Memory B cell (primary cell): Measurements from ENCODE around the gene RBM39.
"Not testable (repeated sequence)": the region's sequence is repeated elsewhere in the genome, so short reads cannot be mapped to it uniquely, and the experiment has no call there.

Experiments
- ATAC-seq: fragments of 150-1000 bp; cut with Tn5 transposase; 2 replicates; pipeline ENCODE4 v1.10.0; 2021; ENCODE audit warnings: low read depth, mild to moderate bottlenecking, moderate library complexity
- DNase-seq, 2 donors: peaks; one replicate each; pipeline ENCODE4 v3.0.0; 2022; ENCODE audit warnings: low spot score in 2 of 2
- H3K27ac Mint-ChIP-seq: one replicate; pipeline ENCODE4 v1.8.0; 2022; ENCODE audit warnings: mild to moderate bottlenecking, moderate library complexity, mixed read lengths
- H3K27me3 Mint-ChIP-seq: one replicate; pipeline ENCODE4 v1.8.0; 2022; ENCODE audit warnings: mixed read lengths
- H3K36me3 Mint-ChIP-seq: one replicate; pipeline ENCODE4 v1.8.0; 2022; ENCODE audit warnings: mild to moderate bottlenecking, mixed read lengths
- H3K4me1 Mint-ChIP-seq: one replicate; pipeline ENCODE4 v1.8.0; 2022; ENCODE audit warnings: mixed read lengths
- H3K4me3 Mint-ChIP-seq: one replicate; pipeline ENCODE4 v1.8.0; 2022; ENCODE audit warnings: mild to moderate bottlenecking, moderate library complexity, mixed read lengths
- H3K9me3 Mint-ChIP-seq: one replicate; pipeline ENCODE4 v1.8.0; 2022; ENCODE audit warnings: mixed read lengths

RBM39 gene

GRCh38 chr20:35768731-35769664 lies 26.9 kb upstream of the RBM39 start:
- DNase-seq, result no peak
- Mint-ChIP-seq H3K4me1 (peaks cover 35% of the 10 kb centered on the region), H3K9me3 (no peaks in the 10 kb centered on the region), H3K27ac (peak overlapping the region; percentile 97), H3K36me3 (peaks cover under 1% of the 10 kb centered on the region), H3K4me3 (peak overlapping the region; percentile 85), H3K27me3 (no peaks in the 10 kb centered on the region)
- no peak for ATAC-seq

GRCh38 chr20:35767683-35768481 lies 25.8 kb upstream of the RBM39 start:
- no peaks in the 10 kb centered on the region for H3K27me3 Mint-ChIP-seq
- H3K4me3 Mint-ChIP-seq, result peak overlapping the region; percentile 85
- H3K27ac Mint-ChIP-seq, result peak overlapping the region; percentile 97
- ATAC-seq (peak; percentile 46), DNase-seq (peak; percentile 56 to 61)
- H3K36me3 Mint-ChIP-seq, result no peaks in the 10 kb centered on the region
- no peaks in the 10 kb centered on the region for H3K9me3 Mint-ChIP-seq
- peaks cover 25% of the 10 kb centered on the region for H3K4me1 Mint-ChIP-seq

- Mint-ChIP-seq H3K36me3 (no peaks in the 10 kb centered on the region), H3K27ac (peak overlapping the region; percentile 97), H3K4me3 (no peak overlapping the region), H3K27me3 (no peaks in the 10 kb centered on the region), H3K9me3 (no peaks in the 10 kb centered on the region), H3K4me1 (peaks cover 25% of the 10 kb centered on the region)
- DNase-seq, result no peak
- no peak for ATAC-seq
Measured at GRCh38 chr20:35766843-35767242, 24.8 kb upstream of the RBM39 start.

- not testable (repeated sequence) for ATAC-seq, H3K4me3 Mint-ChIP-seq, H3K36me3 Mint-ChIP-seq, H3K27me3 Mint-ChIP-seq, H3K27ac Mint-ChIP-seq, H3K9me3 Mint-ChIP-seq, DNase-seq
- H3K4me1 Mint-ChIP-seq, result peaks cover 18% of the 10 kb centered on the region
Measured at GRCh38 chr20:35764936-35765335, 22.9 kb upstream of the RBM39 start.

- H3K27ac Mint-ChIP-seq, result no peak overlapping the region
- no peaks in the 10 kb centered on the region for H3K36me3 Mint-ChIP-seq
- H3K27me3 Mint-ChIP-seq, result no peaks in the 10 kb centered on the region
- H3K4me1 Mint-ChIP-seq, result peaks cover 3% of the 10 kb centered on the region
- H3K9me3 Mint-ChIP-seq, result no peaks in the 10 kb centered on the region
- DNase-seq (no peak), ATAC-seq (no peak)
- H3K4me3 Mint-ChIP-seq, result no peak overlapping the region
Measured at GRCh38 chr20:35762461-35762860, 20.4 kb upstream of the RBM39 start.

- H3K27me3 Mint-ChIP-seq, H3K27ac Mint-ChIP-seq, H3K9me3 Mint-ChIP-seq, H3K4me3 Mint-ChIP-seq, DNase-seq, ATAC-seq, H3K4me1 Mint-ChIP-seq, H3K36me3 Mint-ChIP-seq: not testable (repeated sequence)
Measured at GRCh38 chr20:35761548-35761947, 19.5 kb upstream of the RBM39 start.

GRCh38 chr20:35757098-35757705 lies 15.1 kb upstream of the RBM39 start:
- H3K36me3 Mint-ChIP-seq, result no peaks in the 10 kb centered on the region
- ATAC-seq (peak; percentile 64), DNase-seq (no peak)
- peaks cover 5% of the 10 kb centered on the region for H3K4me1 Mint-ChIP-seq
- no peak overlapping the region for H3K4me3 Mint-ChIP-seq
- peak overlapping the region; percentile 10 for H3K27ac Mint-ChIP-seq
- H3K27me3 Mint-ChIP-seq, result no peaks in the 10 kb centered on the region
- H3K9me3 Mint-ChIP-seq, result no peaks in the 10 kb centered on the region

GRCh38 chr20:35756404-35756803 lies 14.3 kb upstream of the RBM39 start:
- DNase-seq (no peak), ATAC-seq (no peak)
- no peak overlapping the region for H3K27ac Mint-ChIP-seq
- no peak overlapping the region for H3K4me3 Mint-ChIP-seq
- H3K4me1 Mint-ChIP-seq, result peaks cover 5% of the 10 kb centered on the region
- no peaks in the 10 kb centered on the region for H3K36me3 Mint-ChIP-seq
- no peaks in the 10 kb centered on the region for H3K9me3 Mint-ChIP-seq
- H3K27me3 Mint-ChIP-seq, result no peaks in the 10 kb centered on the region

- DNase-seq (no peak), ATAC-seq (no peak)
- H3K27ac Mint-ChIP-seq, result no peak overlapping the region
- H3K9me3 Mint-ChIP-seq, result no peaks in the 10 kb centered on the region
- no peaks in the 10 kb centered on the region for H3K4me1 Mint-ChIP-seq
- no peaks in the 10 kb centered on the region for H3K36me3 Mint-ChIP-seq
- no peak overlapping the region for H3K4me3 Mint-ChIP-seq
- no peaks in the 10 kb centered on the region for H3K27me3 Mint-ChIP-seq
Measured at GRCh38 chr20:35750611-35751010, 8.6 kb upstream of the RBM39 start.

GRCh38 chr20:35744492-35744841 lies 2.4 kb upstream of the RBM39 start:
- not testable (repeated sequence) for H3K9me3 Mint-ChIP-seq, H3K4me3 Mint-ChIP-seq, H3K27me3 Mint-ChIP-seq

GRCh38 chr20:35743693-35744491 lies 1.8 kb upstream of the RBM39 start:
- Mint-ChIP-seq H3K36me3 (peaks cover 17% of the 10 kb centered on the region), H3K27me3 (no peaks in the 10 kb centered on the region), H3K4me1 (peaks cover 17% of the 10 kb centered on the region), H3K27ac (peak overlapping the region; percentile 99), H3K9me3 (no peaks in the 10 kb centered on the region), H3K4me3 (peak overlapping the region; percentile 100)
- DNase-seq, result no peak
- ATAC-seq, result no peak

More at GRCh38 chr20:35744492-35744841, 2.4 kb upstream of the RBM39 start:
- H3K36me3 Mint-ChIP-seq, result peaks cover 13% of the 10 kb centered on the region
- H3K27ac Mint-ChIP-seq, result peak overlapping the region; percentile 99
- ATAC-seq, DNase-seq: not testable (repeated sequence)
- peaks cover 14% of the 10 kb centered on the region for H3K4me1 Mint-ChIP-seq

GRCh38 chr20:35742741-35743523 lies 872 bp upstream of the RBM39 start:
- Mint-ChIP-seq H3K4me1 (peaks cover 22% of the 10 kb centered on the region), H3K27ac (peak overlapping the region; percentile 99), H3K4me3 (peak overlapping the region; percentile 100), H3K27me3 (no peaks in the 10 kb centered on the region), H3K36me3 (peaks cover 24% of the 10 kb centered on the region), H3K9me3 (no peaks in the 10 kb centered on the region)
- peak; percentile 27 for ATAC-seq
- peak in 1 of 2 donors; percentile 42 for DNase-seq
